ENCODE measurements around the gene ELAVL2. TPM values are rescaled to one million over a fixed set of nuclear protein-coding genes. Genes with fewer than 3 reads are reported as not detected.

Gene ELAVL2
- total RNA-seq, 1 experiment from 2014 or later, result 0.18 TPM

DNA sequence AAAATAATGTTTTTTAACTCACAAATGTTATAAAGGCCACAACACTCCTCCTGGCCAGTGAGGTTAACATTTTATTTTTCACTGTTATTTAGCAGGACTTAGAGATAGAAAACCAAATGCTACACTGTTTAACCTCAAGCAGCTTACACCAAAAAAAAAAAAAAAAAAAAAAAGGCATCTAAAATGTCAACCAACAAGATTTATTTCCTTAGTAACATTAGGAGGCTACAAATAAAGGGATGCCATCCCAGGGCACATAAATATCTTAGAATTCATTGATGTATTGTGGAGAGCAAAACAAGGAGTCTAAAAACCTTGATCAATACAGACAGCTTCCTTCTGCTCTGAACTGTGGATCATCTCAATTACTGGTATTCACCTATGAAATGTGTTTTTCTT lies 53.7 kb downstream of the ELAVL2 start:
- TF ChIP-seq, protein P1, sequence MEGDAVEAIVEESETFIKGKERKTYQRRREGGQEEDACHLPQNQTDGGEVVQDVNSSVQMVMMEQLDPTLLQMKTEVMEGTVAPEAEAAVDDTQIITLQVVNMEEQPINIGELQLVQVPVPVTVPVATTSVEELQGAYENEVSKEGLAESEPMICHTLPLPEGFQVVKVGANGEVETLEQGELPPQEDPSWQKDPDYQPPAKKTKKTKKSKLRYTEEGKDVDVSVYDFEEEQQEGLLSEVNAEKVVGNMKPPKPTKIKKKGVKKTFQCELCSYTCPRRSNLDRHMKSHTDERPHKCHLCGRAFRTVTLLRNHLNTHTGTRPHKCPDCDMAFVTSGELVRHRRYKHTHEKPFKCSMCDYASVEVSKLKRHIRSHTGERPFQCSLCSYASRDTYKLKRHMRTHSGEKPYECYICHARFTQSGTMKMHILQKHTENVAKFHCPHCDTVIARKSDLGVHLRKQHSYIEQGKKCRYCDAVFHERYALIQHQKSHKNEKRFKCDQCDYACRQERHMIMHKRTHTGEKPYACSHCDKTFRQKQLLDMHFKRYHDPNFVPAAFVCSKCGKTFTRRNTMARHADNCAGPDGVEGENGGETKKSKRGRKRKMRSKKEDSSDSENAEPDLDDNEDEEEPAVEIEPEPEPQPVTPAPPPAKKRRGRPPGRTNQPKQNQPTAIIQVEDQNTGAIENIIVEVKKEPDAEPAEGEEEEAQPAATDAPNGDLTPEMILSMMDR (IDR thresholded peaks at IDR 0.05; ENCODE audit: insufficient read depth in 1 of 2, low read depth in 1 of 2, low read length in 1 of 2, severe bottlenecking in 1 of 2, unreplicated experiment in 1 of 2), result no peak
- POLR2A ChIA-PET, result no interaction called here
- Mint-ChIP-seq H3K9me3 (ENCODE audit: unreplicated experiment) (no peaks in the 10 kb centered on the region), H3K36me3 (ENCODE audit: insufficient read depth, unreplicated experiment) (no peaks in the 10 kb centered on the region), H3K27me3 (ENCODE audit: insufficient read depth, unreplicated experiment) (no peaks in the 10 kb centered on the region), H3K27ac (ENCODE audit: unreplicated experiment) (no peak overlapping the region), H3K4me3 (ENCODE audit: unreplicated experiment) (no peak overlapping the region), H3K4me1 (ENCODE audit: low read depth, unreplicated experiment) (no peaks in the 10 kb centered on the region)
- intact Hi-C loops (cut with micrococcal nuclease; ENCODE audit: unreplicated experiment), result no loop called here
- H3K4me3 ChIP-seq (ENCODE audit: low read depth, low read length), result no peak overlapping the region
- CTCF ChIA-PET, result no interaction called here
- H3K36me3 ChIP-seq (ENCODE audit: control insufficient read depth, insufficient read depth, low read length), result no peaks in the 10 kb centered on the region
- no TSS peak for BruUV-seq (replicated peaks)
- no peaks in the 10 kb centered on the region for H3K4me1 ChIP-seq
- H3K9me3 ChIP-seq, result no peaks in the 10 kb centered on the region
- DNase-seq, result no peak
- no peaks in the 10 kb centered on the region for H3K27me3 ChIP-seq (replicated peaks; ENCODE audit: control insufficient read depth, insufficient read depth, low read length)

DNA sequence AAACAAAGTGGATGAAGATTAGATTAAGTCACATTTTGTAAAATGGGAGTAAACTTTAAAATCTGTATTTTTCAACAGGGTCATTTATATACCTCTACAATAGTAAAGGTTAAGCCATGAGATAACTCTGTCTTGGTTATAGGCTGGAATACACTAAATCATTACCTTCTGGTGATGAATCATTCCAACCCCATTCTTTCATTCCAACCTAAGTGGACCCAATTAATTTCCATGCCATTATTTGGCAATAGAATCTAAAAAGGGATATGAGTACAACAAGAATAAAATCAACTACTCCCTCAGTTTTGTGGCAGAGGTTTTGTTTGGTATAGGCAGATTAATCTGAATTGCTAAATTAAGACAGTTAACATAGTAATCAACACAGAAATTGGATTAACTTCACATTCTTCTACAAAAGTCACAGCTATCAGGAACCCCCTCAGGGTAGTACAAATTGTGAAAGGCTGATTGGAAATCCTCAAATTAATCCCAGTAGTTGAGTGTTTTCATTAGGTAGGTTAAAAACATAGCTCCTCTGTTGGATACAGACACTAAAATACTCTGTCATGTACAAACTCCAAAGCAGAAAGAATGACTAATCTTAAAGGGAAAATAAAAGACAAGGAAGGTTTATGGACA lies 54.2 kb downstream of the ELAVL2 start:
- H3K27ac Mint-ChIP-seq (ENCODE audit: unreplicated experiment), result no peak overlapping the region
- no peak overlapping the region for H3K4me3 ChIP-seq (ENCODE audit: low read depth, low read length)
- H3K36me3 ChIP-seq (ENCODE audit: control insufficient read depth, insufficient read depth, low read length), result no peaks in the 10 kb centered on the region
- H3K27me3 ChIP-seq (replicated peaks; ENCODE audit: control insufficient read depth, insufficient read depth, low read length), result no peaks in the 10 kb centered on the region
- POLR2A ChIA-PET, result no interaction called here
- DNase-seq, result no peak
- H3K9me3 Mint-ChIP-seq (ENCODE audit: unreplicated experiment), result no peaks in the 10 kb centered on the region
- no peaks in the 10 kb centered on the region for H3K36me3 Mint-ChIP-seq (ENCODE audit: insufficient read depth, unreplicated experiment)
- H3K9me3 ChIP-seq, result no peaks in the 10 kb centered on the region
- no peaks in the 10 kb centered on the region for H3K4me1 Mint-ChIP-seq (ENCODE audit: low read depth, unreplicated experiment)
- intact Hi-C loops (cut with micrococcal nuclease; ENCODE audit: unreplicated experiment), result no loop called here
- BruUV-seq (replicated peaks), result no TSS peak
- TF ChIP-seq, protein P1 (IDR thresholded peaks at IDR 0.05; ENCODE audit: insufficient read depth in 1 of 2, low read depth in 1 of 2, low read length in 1 of 2, severe bottlenecking in 1 of 2, unreplicated experiment in 1 of 2), result no peak
- no peak overlapping the region for H3K4me3 Mint-ChIP-seq (ENCODE audit: unreplicated experiment)
- CTCF ChIA-PET, result no interaction called here
- no peaks in the 10 kb centered on the region for H3K4me1 ChIP-seq
- H3K27me3 Mint-ChIP-seq (ENCODE audit: insufficient read depth, unreplicated experiment), result no peaks in the 10 kb centered on the region

DNA sequence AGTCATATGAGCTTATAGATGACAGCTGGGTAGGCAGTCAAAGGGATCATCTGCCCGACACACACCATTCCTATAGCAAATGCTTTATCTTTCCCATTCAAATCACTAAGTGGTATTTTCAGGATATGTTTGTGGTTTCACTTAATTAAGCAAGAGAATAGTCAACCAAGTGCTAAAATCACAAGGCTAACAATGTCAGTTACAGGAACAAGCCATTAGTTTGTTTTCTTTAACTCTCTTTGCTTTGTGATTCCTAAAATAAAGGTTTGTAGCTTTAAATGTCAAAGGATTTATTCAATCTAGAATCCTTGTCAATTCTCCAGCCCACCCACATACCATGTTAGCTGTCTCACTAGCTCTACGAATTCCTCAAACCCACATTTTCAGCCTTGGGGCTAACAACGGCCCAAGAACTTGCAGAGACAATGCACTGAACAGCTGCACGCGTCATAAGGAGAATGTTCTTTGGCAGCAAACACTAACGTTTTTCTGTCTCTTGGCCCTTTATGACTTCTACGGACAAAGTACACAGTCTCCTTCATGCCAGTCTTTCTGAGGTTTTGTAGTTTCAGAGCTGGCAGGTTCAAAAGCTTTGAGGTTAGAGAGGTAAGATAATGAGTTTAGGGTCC lies 56.6 kb downstream of the ELAVL2 start:
- ChIA-PET POLR2A (no interaction called here), CTCF (no interaction called here)
- Mint-ChIP-seq H3K4me1 (ENCODE audit: low read depth, unreplicated experiment) (no peaks in the 10 kb centered on the region), H3K9me3 (ENCODE audit: unreplicated experiment) (no peaks in the 10 kb centered on the region), H3K27me3 (ENCODE audit: insufficient read depth, unreplicated experiment) (no peaks in the 10 kb centered on the region), H3K36me3 (ENCODE audit: insufficient read depth, unreplicated experiment) (no peaks in the 10 kb centered on the region), H3K27ac (ENCODE audit: unreplicated experiment) (no peak overlapping the region), H3K4me3 (ENCODE audit: unreplicated experiment) (no peak overlapping the region)
- Histone ChIP-seq H3K27me3 (replicated peaks; ENCODE audit: control insufficient read depth, insufficient read depth, low read length) (no peaks in the 10 kb centered on the region), H3K4me1 (no peaks in the 10 kb centered on the region), H3K36me3 (ENCODE audit: control insufficient read depth, insufficient read depth, low read length) (no peaks in the 10 kb centered on the region), H3K4me3 (ENCODE audit: low read depth, low read length) (no peak overlapping the region), H3K9me3 (no peaks in the 10 kb centered on the region)
- TF ChIP-seq, protein P1 (IDR thresholded peaks at IDR 0.05; ENCODE audit: insufficient read depth in 1 of 2, low read depth in 1 of 2, low read length in 1 of 2, severe bottlenecking in 1 of 2, unreplicated experiment in 1 of 2), result no peak
- no TSS peak for BruUV-seq (replicated peaks)
- intact Hi-C loops (cut with micrococcal nuclease; ENCODE audit: unreplicated experiment), result no loop called here
- DNase-seq, result no peak

Measured in Caco-2 (cell line).